Loucy (cell line): ENCODE data around the gene ZNF669.

Experiments
- EZH2phosphoT487 ChIP-seq: fragments of 200-600 bp; IDR thresholded peaks from 2 replicates; pipeline ENCODE4 v1.6.1; 2018; ENCODE audit warnings: antibody characterized with exemption, mild to moderate bottlenecking, moderate library complexity, borderline replicate concordance
- TF ChIP-seq, protein P1 (sequence below): fragments of 200-600 bp; sonication (generic); conservative IDR thresholded peaks from 2 replicates; pipeline ENCODE4 v1.5.1; 2014; ENCODE audit warnings: mild to moderate bottlenecking, antibody characterized with exemption, low read length

DNA sequence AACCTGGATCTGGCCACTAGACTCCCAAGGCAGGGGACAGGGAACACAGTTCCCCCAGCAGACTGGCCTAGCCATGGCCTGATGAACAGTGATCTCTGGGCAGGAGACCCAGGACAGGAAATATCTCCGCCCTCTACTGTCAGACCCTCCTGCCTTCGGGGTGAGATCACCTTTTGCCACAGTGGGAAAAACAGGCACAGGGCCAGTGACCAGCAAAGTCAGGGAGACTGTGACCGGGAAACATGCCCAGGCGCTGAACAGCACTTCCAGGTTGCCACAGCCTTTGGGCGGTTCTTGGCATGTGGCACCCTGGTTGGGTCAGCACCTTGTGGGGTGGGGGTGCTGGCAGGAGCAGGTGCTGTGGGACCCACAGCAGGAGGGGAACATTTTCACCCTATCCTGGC lies 8.9 kb upstream of the ZNF669 start:
- TF ChIP-seq, protein P1, sequence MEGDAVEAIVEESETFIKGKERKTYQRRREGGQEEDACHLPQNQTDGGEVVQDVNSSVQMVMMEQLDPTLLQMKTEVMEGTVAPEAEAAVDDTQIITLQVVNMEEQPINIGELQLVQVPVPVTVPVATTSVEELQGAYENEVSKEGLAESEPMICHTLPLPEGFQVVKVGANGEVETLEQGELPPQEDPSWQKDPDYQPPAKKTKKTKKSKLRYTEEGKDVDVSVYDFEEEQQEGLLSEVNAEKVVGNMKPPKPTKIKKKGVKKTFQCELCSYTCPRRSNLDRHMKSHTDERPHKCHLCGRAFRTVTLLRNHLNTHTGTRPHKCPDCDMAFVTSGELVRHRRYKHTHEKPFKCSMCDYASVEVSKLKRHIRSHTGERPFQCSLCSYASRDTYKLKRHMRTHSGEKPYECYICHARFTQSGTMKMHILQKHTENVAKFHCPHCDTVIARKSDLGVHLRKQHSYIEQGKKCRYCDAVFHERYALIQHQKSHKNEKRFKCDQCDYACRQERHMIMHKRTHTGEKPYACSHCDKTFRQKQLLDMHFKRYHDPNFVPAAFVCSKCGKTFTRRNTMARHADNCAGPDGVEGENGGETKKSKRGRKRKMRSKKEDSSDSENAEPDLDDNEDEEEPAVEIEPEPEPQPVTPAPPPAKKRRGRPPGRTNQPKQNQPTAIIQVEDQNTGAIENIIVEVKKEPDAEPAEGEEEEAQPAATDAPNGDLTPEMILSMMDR = no peak
- TF ChIP-seq EZH2phosphoT487 = no peak
